HEK293 (cell line): Measurements from ENCODE around the gene PRAC2.

Source experiments
- CTCF ChIP-seq: fragments of 450-650 bp; formaldehyde crosslinking; IDR thresholded peaks from 2 replicates; pipeline ENCODE4 v1.5.1; 2016; ENCODE audit warnings: missing biosample characterization, missing genetic modification characterization
- GLI4 ChIP-seq: fragments of 450-650 bp; formaldehyde crosslinking; IDR thresholded peaks from 2 replicates; pipeline ENCODE4 v1.5.1; 2016; ENCODE audit warnings: missing biosample characterization, missing genetic modification characterization
- ZBTB20 ChIP-seq: fragments of 450-650 bp; formaldehyde crosslinking; IDR thresholded peaks from 2 replicates; pipeline ENCODE4 v1.5.1; 2016; ENCODE audit warnings: missing biosample characterization, missing genetic modification characterization
- ZBTB8A ChIP-seq: fragments of 450-650 bp; formaldehyde crosslinking; IDR thresholded peaks from 2 replicates; pipeline ENCODE4 v1.5.1; 2016; ENCODE audit warnings: missing biosample characterization, missing genetic modification characterization
- ZNF274 ChIP-seq, 2 experiments: fragments of 200-500 bp in 1 of 2; fragments of 450-650 bp in 1 of 2; sonication (Bioruptor generic) in 1 of 2; formaldehyde crosslinking in 1 of 2; IDR thresholded peaks; 2 replicates each; pipeline versions ENCODE4 v1.5.1 to v1.6.1; 2014 to 2016; ENCODE audit warnings: borderline replicate concordance in 1 of 2, inconsistent platforms in 1 of 2, low read length in 1 of 2, missing biosample characterization in 1 of 2, missing genetic modification characterization in 1 of 2
- ZNF561 ChIP-seq: fragments of 450-650 bp; IDR thresholded peaks from 2 replicates; pipeline ENCODE4 v1.5.1; 2018; ENCODE audit warnings: missing biosample characterization, missing genetic modification characterization, borderline replicate concordance

- TF ChIP-seq ZBTB8A (no peak), CTCF (tag by site-specific recombination) (no peak), ZBTB20 (tag by site-specific recombination) (no peak), ZNF561 (tag by site-specific recombination) (no peak), GLI4 (tag by site-specific recombination) (no peak), ZNF274 (IDR thresholded peaks at IDR 0.05; ENCODE audit: low read length) (no peak), ZNF274 (tag by site-specific recombination; IDR thresholded peaks at IDR 0.05; ENCODE audit: borderline replicate concordance) (no peak)
These were observed 32.4 kb downstream of the PRAC2 start for GRCh38 chr17:48755356-48755755.
